GM10266 (cell line): ENCODE results near the gene EEF2K.
A peak's percentile ranks its signal among the peaks of the same experiment; 100 is the strongest.

Experiments
- DNase-seq: peaks from one replicate; pipeline ENCODE4 v3.0.0; 2012; ENCODE audit errors: extremely low spot score
- CTCF ChIP-seq: IDR thresholded peaks from 2 replicates; pipeline ENCODE4 v1.5.1; 2012; ENCODE audit warnings: mild to moderate bottlenecking, low read depth; ENCODE audit not compliant: control insufficient read depth, insufficient read depth; ENCODE audit errors: missing control alignments

The EEF2K gene

DNA sequence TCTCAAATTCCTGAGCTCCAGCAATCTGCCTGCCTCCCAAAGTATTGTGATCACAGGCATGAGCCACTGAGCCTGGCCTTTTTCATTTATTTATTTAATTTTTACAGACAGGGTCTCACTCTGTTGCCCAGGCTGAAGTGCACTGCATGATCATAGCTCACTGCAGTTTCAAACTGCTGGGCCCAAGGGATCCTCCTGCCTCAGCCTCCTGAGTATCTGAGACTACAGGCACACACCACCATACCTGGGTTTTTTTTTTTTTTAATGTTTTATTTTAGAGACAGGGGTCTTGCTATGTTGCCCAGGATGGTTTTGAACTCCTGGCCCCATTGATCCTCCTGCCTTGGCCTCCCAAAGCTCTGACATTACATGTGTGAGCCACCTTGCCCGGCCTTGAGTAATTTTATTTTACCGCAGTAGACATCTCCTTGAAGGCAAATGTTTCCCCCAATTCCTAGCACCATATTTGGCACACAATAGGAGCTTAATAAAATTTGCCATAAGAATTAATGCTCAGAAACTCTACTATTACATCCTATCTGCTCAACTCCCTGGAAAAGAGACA, 1.9 kb upstream of the EEF2K start:
- TF ChIP-seq CTCF: no peak

GRCh38 chr16:22205577-22206012, 483 bp upstream of the EEF2K start:
- no peak for TF ChIP-seq CTCF
- no peak for DNase-seq

More for the DNA sequence above, 1.9 kb upstream of the EEF2K start:
- no peak for DNase-seq

- no peak for TF ChIP-seq CTCF
These were observed 1.0 kb downstream of the EEF2K start for GRCh38 chr16:22206842-22207714.

DNA sequence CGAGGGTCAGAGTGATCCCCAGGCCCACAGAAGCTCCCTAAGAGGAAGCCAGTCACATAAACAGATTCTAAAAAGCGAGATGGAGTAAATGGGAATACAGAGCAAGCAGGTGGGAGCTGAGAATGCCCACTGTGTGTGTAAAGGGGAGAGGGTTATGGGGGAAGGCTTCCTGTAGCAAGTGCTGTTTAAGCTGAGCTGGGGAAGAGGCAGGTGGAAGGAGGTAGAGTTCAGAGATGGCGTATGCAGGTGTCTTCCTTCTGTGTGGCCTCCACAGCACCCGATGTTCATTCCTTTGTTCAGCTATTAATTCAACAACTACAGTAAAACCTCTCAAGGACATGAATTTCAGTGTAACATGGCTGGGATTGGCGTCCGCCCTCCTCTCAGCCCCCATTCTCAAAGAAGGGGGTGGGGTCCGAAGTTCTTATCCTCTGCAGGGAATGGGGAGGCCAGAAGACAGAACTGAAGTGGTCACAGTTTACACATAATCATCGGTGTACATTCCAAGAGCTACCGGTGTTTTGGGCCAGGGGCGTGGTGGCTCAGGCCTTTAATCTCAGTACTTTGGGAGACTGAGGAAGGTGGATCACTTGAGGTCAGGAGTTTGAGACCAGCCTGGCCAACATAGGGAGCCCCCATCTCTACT, 1.8 kb downstream of the EEF2K start:
- TF ChIP-seq CTCF: no peak
- no peak for DNase-seq

More at GRCh38 chr16:22206842-22207714, 1.0 kb downstream of the EEF2K start:
- peak; percentile 80 for DNase-seq

GRCh38 chr16:22210285-22210684, 4.2 kb downstream of the EEF2K start:
- no peak for DNase-seq
- no peak for TF ChIP-seq CTCF

DNA sequence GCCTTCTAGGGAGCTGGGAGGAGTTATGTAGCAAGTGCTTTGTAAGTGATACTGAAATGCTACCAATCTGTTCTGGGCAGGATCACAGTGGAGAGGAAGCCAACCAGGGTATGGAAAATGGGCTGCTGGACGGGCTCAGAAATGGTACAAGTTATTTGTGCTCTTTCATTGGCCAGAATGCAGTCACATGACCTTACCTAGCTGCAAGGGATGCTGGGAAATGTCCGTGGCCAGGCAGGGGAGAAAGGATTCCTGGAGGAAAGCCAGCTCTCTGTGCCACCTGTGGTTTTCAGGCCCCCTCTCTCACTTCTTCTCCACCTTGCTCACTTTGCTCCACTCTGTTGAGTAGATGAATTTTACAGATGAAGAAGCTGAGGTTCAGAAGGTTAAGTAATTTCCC, 4.8 kb downstream of the EEF2K start:
- TF ChIP-seq CTCF: no peak
- no peak for DNase-seq
